ENCODE results near the gene OR4C11. TPM values are rescaled to one million over a fixed set of nuclear protein-coding genes. Genes with fewer than 3 reads are reported as not detected.

Gene OR4C11, protein sequence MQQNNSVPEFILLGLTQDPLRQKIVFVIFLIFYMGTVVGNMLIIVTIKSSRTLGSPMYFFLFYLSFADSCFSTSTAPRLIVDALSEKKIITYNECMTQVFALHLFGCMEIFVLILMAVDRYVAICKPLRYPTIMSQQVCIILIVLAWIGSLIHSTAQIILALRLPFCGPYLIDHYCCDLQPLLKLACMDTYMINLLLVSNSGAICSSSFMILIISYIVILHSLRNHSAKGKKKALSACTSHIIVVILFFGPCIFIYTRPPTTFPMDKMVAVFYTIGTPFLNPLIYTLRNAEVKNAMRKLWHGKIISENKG
- total RNA-seq (not detected), polyA plus RNA-seq (not detected)
- long read RNA-seq, donor 1 = 0 reads
- long read RNA-seq, donor 2 = 0 reads
- long read RNA-seq, donor 3 = 0 reads

DNA sequence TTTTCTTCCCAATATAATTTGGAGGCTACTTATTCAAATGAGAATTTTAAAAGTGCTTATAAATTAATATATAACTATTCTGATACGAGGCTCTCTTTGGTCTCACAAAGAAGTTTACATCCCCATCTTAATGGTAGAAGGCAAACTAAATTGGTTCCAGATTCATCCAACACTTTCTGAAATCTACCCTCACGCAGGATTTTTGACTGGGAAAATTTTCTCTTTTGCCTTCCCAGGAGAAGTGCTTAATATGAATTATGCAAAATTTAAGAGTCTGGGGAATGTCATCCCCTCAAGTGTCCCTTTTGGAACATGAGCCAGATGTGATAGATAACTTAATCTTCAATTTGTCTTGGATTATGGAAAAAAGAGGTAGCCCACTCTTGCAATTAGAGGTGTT is at the start of gene OR4C11:
Gene OR4C11, minus strand, starts transcription at position 101 of the 400 bp plus-strand sequence. CDS start 3,272 bp downstream, outside the sequence.
- Histone ChIP-seq H3K27ac (no peak within 1 kb of the TSS), H3K9me3 (peaks cover 0 to 8% (median 0%) of the 10 kb centered on the region in 12 donors), H3K4me1 (no peaks in the 10 kb centered on the region), H3K27me3 (no peaks in the 10 kb centered on the region), H3K4me3 (no peak within 1 kb of the TSS), H3K36me3 (no peaks in the 10 kb centered on the region)
- DNase-seq = no peak
- no peak for ATAC-seq
- TF ChIP-seq POLR2A (IDR thresholded peaks at IDR 0.05) = no peak
- TF ChIP-seq, protein P1, sequence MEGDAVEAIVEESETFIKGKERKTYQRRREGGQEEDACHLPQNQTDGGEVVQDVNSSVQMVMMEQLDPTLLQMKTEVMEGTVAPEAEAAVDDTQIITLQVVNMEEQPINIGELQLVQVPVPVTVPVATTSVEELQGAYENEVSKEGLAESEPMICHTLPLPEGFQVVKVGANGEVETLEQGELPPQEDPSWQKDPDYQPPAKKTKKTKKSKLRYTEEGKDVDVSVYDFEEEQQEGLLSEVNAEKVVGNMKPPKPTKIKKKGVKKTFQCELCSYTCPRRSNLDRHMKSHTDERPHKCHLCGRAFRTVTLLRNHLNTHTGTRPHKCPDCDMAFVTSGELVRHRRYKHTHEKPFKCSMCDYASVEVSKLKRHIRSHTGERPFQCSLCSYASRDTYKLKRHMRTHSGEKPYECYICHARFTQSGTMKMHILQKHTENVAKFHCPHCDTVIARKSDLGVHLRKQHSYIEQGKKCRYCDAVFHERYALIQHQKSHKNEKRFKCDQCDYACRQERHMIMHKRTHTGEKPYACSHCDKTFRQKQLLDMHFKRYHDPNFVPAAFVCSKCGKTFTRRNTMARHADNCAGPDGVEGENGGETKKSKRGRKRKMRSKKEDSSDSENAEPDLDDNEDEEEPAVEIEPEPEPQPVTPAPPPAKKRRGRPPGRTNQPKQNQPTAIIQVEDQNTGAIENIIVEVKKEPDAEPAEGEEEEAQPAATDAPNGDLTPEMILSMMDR (IDR thresholded peaks at IDR 0.05) = no peak
- WGBS, 4 donors = 33 to 48% (median 43%) methylated on average over 2 of the region's 2 CpGs
- intact Hi-C loops (cut with DNase I) = no loop called here

DNA sequence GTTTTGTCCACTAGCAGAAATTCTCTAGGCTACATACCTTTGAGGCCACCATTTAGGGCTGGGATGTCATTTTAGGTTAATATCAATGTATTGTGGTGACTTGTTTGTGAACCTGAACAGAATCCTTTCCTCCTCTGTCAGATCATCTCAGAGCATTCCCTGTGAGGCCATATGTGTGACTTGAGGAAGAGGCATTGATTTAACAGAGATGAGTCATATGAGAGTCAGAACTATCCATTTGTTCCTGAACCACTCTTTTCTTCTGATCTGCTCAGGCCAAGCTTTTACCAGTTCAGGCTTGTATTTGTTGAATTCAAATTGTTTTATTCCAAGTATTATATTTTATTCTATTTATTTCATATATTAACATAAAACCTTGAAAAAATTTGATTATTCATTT is 47.7 kb upstream of the OR4C11 start:
- no peaks in the 10 kb centered on the region for H3K36me3 ChIP-seq
- DNase-seq (no peak), ATAC-seq (no peak)
- TF ChIP-seq, protein P1 (IDR thresholded peaks at IDR 0.05) = no peak
- TF ChIP-seq POLR2A (IDR thresholded peaks at IDR 0.05) = no peak
- no peak overlapping the region for H3K4me3 ChIP-seq
- H3K9me3 ChIP-seq = peaks cover 0 to 2% (median 0%) of the 10 kb centered on the region in 12 donors
- H3K27me3 ChIP-seq = no peaks in the 10 kb centered on the region
- no peaks in the 10 kb centered on the region for H3K4me1 ChIP-seq
- H3K27ac ChIP-seq = no peak overlapping the region
- intact Hi-C loops (cut with DNase I) = no loop called here

DNA sequence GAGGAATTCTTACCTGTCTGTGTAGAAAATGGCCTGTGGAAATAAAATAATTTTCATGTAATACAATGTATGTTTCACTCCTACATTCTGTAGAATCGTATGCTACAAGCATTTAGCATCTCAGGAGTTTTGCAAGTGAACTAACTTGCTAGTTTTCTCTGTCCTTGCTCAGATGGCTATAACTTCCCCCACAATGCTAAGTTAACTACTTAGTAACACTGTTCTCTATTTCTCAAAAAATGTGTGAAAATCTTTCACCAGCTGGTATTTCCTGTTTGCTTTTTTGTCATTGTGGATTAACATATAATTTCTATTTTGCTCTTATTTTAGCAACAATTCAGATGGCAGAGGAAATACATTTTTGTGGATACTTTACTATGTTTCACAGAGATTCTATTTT is 45.1 kb upstream of the OR4C11 start:
- Histone ChIP-seq H3K4me1 (no peaks in the 10 kb centered on the region), H3K9me3 (peaks cover 0 to 4% (median 0%) of the 10 kb centered on the region in 12 donors), H3K4me3 (no peak overlapping the region), H3K27ac (no peak overlapping the region), H3K27me3 (peaks cover 0 to 3% (median 0%) of the 10 kb centered on the region in 9 donors), H3K36me3 (no peaks in the 10 kb centered on the region)
- intact Hi-C loops (cut with DNase I) = no loop called here
- DNase-seq (no peak), ATAC-seq (no peak)
- WGBS, 4 donors = 47 to 70% (median 50%) methylated on average over 1 of the region's 1 CpG
- TF ChIP-seq, protein P1 (IDR thresholded peaks at IDR 0.05) = no peak
- no peak for TF ChIP-seq POLR2A (IDR thresholded peaks at IDR 0.05)

DNA sequence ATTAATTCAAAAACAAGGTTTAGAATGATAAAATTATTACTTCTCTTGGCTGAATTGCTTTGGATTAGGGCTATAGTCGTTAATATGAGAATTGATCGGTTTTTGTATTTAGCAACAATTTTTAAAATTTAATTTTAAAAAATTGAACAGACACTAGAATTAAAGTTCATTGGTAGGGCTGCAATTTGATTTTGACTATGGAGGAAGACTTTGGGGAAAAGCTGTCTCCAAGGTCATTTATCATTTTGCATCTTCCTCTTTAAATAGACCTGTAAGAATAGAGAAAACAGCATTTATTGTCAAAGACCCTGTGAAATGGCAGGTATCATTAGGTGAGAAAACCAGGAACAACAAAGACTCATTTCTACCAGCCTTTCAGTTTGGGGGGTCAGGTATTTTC is 40.6 kb upstream of the OR4C11 start, which contains the start of gene OR4S2:
Gene OR4S2, plus strand, starts transcription at position 301 of the 400 bp plus-strand sequence. CDS start 2,577 bp downstream, outside the sequence.
- 61 to 74% (median 73%) methylated on average over 2 of the region's 2 CpGs for WGBS, 4 donors
- Histone ChIP-seq H3K4me1 (no peaks in the 10 kb centered on the region), H3K9me3 (peaks cover 0 to 19% (median 0%) of the 10 kb centered on the region in 12 donors), H3K36me3 (no peaks in the 10 kb centered on the region), H3K27ac (no peak within 1 kb of the TSS), H3K27me3 (peaks cover 0 to 3% (median 0%) of the 10 kb centered on the region in 9 donors), H3K4me3 (no peak within 1 kb of the TSS)
- TF ChIP-seq, protein P1 (IDR thresholded peaks at IDR 0.05) = no peak
- no peak for TF ChIP-seq POLR2A (IDR thresholded peaks at IDR 0.05)
- ATAC-seq = no peak
- no peak for DNase-seq
- intact Hi-C loops (cut with DNase I) = loop anchor here in 1 of 10 donors (10.0 kb wide), 1 partner anchor 63 kb away; no protein-coding TSS in a partner anchor

Measured in heart left ventricle (tissue), 16 donors.